Measurements from ENCODE around the gene ROR2. TPM values are rescaled to one million over a fixed set of nuclear protein-coding genes. Genes with fewer than 3 reads are reported as not detected.

ROR2 gene
- total RNA-seq, 1 experiment from 2014 or later, result 2.7 TPM

DNA sequence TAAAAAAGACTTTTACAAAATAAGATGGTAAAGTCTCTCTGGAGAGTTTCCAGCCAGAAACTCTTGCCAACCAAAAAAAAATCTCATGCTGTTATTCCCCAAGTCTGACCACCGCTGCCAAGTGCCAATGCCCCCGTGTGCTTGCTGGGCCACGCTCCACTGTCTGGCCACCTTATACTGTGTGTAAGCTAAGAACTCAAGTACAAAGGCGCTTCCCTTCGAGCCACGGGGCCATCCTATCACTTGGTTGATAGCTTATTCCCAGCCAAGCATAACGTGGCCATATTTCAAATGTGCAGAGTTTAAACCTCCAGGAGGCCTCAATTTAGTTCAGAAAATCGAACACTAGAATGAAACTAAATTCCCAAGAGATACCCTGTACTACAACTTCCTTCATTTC lies 36.0 kb downstream of the ROR2 start:
- Histone ChIP-seq H3K27ac (ENCODE audit: insufficient read length, low read depth, low read length) (no peak overlapping the region), H4K91ac (ENCODE audit: insufficient read length, low read depth, low read length) (no peak overlapping the region), H3K14ac (ENCODE audit: insufficient read depth, low read length) (no peak overlapping the region), H4K20me1 (ENCODE audit: control insufficient read depth, insufficient read depth, insufficient read length) (no peaks in the 10 kb centered on the region), H3K9me3 (ENCODE audit: control insufficient read depth, low read depth, low read length) (no peaks in the 10 kb centered on the region), H2BK12ac (ENCODE audit: insufficient read length, low read depth, low read length) (no peak overlapping the region), H2BK15ac (ENCODE audit: low read depth, low read length) (no peak overlapping the region), H4K8ac (replicated peaks; ENCODE audit: insufficient read length, low read depth, low read length) (no peak overlapping the region), H3K79me2 (ENCODE audit: insufficient read depth, low read length) (no peaks in the 10 kb centered on the region), H3K27me3 (ENCODE audit: insufficient read depth, low read length) (no peaks in the 10 kb centered on the region; the same call in 1 of the 2 replicates), H3K56ac (ENCODE audit: insufficient read length, low read depth, low read length) (no peak overlapping the region), H3K4ac (ENCODE audit: low read depth, low read length) (no peak overlapping the region), H3K4me2 (ENCODE audit: insufficient read depth, insufficient read length, low read length) (no peak overlapping the region), H2BK5ac (ENCODE audit: insufficient read length, low read length) (no peak overlapping the region), H3K23me2 (ENCODE audit: insufficient read length, low read depth, low read length, poor library complexity, severe bottlenecking) (no peaks in the 10 kb centered on the region), H2BK20ac (ENCODE audit: low read depth, low read length, poor library complexity, severe bottlenecking) (no peak overlapping the region), H3K18ac (ENCODE audit: insufficient read length, low read depth, low read length) (no peak overlapping the region), H4K5ac (ENCODE audit: insufficient read length, low read depth, low read length) (no peak overlapping the region), H3T11ph (ENCODE audit: low read length) (no peak overlapping the region), H3K23ac (ENCODE audit: insufficient read length, low read depth, low read length) (no peak overlapping the region), H3K9ac (ENCODE audit: extremely low read depth, insufficient read length, low read length) (no peak overlapping the region), H2BK120ac (ENCODE audit: low read depth, low read length, poor library complexity, severe bottlenecking) (no peak overlapping the region), H2AFZ (ENCODE audit: low read length) (no peak overlapping the region), H3K4me1 (ENCODE audit: insufficient read depth, low read length) (no peaks in the 10 kb centered on the region), H2AK5ac (ENCODE audit: insufficient read length, low read length) (no peak overlapping the region), H3K79me1 (ENCODE audit: insufficient read depth, low read depth, low read length, poor library complexity, severe bottlenecking) (no peaks in the 10 kb centered on the region)
- DNase-seq, result no peak
- Mint-ChIP-seq H3K4me1 (peaks cover 0 to 4% of the 10 kb centered on the region in 2 experiments; a peak in 1 of 4 replicates), H3K27me3 (ENCODE audit: low read depth) (peaks cover 66% of the 10 kb centered on the region), H3K4me3 (no peak overlapping the region), H3K9me3 (no peaks in the 10 kb centered on the region; a peak in 1 of 5 replicates), H3K27ac (no peak overlapping the region), H3K36me3 (ENCODE audit: insufficient read depth in 1 of 3, low read depth in 3 of 3) (no peaks in the 10 kb centered on the region; a peak in 2 of 7 replicates)
- no CpG with 5 or more reads among the region's 8 CpGs for WGBS (ENCODE audit: extremely low coverage, insufficient read length, low lambda C conversion rate)
- TF ChIP-seq, protein P1, sequence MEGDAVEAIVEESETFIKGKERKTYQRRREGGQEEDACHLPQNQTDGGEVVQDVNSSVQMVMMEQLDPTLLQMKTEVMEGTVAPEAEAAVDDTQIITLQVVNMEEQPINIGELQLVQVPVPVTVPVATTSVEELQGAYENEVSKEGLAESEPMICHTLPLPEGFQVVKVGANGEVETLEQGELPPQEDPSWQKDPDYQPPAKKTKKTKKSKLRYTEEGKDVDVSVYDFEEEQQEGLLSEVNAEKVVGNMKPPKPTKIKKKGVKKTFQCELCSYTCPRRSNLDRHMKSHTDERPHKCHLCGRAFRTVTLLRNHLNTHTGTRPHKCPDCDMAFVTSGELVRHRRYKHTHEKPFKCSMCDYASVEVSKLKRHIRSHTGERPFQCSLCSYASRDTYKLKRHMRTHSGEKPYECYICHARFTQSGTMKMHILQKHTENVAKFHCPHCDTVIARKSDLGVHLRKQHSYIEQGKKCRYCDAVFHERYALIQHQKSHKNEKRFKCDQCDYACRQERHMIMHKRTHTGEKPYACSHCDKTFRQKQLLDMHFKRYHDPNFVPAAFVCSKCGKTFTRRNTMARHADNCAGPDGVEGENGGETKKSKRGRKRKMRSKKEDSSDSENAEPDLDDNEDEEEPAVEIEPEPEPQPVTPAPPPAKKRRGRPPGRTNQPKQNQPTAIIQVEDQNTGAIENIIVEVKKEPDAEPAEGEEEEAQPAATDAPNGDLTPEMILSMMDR (conservative IDR thresholded peaks at IDR 0.05), result no peak
